GM18870 (cell line): ENCODE results near the gene UNC93A.
"Not testable (repeated sequence)": the region's sequence is repeated elsewhere in the genome, so short reads cannot be mapped to it uniquely, and the experiment has no call there.

Source experiments
- ATAC-seq: cut with Tn5 transposase; IDR thresholded peaks from one replicate; pipeline ENCODE4 v1.9.1; 2021; ENCODE audit warnings: moderate library complexity; ENCODE audit not compliant: unreplicated experiment

The UNC93A gene

DNA sequence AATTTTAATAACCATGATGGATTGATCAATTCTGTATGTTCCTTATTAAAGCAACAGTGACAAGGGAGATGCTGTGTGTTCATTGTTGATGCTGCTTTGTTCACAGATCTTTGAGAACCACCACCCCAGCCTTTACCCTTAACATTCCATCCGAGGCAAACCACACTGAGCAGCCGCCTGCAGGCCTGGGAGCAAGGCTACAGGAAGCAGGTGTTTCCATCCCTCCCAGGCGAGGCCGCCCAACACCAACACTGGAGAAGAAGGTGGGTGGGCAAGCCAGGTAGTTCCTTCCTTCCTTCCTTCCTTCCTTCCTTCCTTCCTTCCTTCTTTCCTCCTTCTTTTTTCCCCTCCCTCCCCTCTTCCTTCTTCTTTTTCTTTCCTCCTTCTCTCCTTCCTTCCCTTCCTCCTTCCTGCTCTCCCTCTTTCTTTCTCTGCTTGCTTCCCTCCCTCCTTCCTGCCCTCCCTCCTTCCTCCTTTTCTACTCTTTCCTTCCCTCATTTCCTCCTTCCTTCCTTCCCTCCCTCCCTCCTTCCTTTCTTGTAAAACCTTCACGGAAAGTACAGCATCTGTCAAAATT is 47.5 kb downstream of the UNC93A start:
- no peak for ATAC-seq

DNA sequence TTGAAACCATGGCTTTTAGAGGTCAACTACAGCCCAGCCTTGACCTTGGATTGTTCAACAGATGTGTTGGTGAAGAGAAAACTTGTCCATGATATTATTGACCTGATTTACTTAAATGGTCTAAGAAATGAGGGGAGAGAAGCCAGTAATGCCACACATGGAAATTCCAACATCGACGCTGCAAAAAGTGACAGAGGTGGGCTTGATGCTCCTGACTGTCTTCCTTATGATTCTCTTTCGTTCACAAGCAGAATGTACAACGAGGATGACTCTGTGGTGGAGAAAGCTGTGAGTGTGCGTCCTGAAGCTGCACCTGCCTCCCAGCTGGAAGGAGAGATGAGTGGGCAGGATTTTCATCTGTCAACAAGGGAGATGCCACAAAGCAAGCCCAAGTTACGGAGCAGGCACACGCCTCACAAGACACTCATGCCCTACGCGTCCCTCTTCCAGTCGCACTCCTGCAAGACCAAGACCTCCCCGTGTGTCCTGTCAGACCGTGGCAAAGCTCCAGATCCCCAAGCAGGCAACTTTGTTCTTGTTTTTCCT is 50.0 kb downstream of the UNC93A start:
- no peak for ATAC-seq

DNA sequence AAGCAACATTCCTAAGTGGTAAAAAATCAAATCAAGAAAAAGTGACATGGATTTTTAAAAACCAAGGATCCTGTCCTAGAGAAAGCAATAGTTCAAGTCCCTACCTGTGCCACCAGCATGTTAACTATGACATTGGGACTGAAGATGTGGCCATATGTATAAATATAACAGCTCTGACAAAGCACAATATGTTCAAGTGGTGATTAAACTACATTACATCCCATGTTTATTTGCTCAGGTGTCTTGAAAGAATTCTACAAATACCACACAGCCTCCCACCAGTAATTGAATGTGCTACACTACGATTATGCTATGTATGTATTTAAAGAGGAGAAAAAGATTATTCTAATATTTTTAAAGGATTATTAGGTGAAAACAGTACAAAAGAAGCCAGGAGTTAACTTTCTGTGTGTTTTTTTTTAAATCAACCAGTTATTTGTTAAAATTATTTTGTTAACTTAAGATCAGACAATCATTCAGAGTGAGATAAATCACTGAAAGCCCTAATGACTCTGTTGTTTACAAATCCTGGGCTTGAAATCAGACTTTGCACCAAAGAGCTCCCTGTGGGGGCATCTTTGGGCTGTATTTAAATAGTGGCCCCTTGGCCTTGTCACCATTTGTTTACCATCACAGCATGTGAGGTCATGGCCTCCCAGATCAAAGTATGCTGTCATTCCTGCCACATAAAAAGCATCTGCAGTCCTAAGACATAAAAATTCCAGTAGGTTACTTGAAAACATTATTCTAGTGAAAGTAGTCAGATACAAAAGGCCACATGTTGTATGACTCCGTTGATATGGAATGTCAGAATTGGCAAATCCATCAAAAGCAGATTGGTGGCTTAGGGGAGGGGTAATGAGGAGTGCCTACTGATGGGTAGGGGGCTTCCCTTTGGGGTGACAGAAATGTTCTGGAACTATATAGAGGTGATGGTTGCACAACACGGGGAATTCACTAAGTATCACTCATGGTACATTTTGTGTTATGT is 50.8 kb downstream of the UNC93A start:
- no peak for ATAC-seq

DNA sequence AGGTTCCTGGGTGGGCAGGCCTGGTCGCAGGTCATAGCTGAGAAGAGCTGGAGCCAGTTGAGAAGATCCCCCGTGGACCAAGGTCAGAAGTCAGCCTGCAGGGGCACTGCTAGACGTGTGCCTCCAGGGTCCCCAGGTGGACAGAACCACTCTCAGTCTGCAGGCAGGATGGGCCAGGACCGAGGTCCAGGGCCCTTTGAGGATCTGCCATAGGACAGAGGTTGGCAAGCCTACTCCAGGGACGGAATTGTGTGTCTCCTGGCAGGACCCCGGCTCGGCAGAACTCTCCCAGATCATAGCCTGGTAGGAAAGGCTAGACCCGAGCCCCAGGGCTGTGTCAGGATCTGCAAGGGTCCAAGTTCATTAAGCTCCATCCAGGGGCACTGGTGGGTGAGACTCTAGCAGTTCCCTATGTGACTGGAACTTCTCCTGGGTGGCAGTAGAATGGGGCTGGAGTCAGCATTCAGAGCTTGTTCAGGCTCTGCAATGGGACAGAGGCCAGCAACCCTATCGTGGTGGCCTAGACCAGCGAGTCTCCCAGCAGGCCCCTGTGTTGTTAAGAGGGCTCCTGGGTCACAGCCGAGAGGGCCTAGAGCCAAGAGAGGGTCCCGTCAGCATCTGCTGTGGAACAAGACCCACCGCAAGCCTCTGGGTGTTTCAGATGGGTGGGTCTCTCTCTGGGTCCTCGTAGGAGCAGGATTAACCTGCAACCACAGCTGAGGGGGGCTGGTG is 51.9 kb downstream of the UNC93A start:
- no peak for ATAC-seq

DNA sequence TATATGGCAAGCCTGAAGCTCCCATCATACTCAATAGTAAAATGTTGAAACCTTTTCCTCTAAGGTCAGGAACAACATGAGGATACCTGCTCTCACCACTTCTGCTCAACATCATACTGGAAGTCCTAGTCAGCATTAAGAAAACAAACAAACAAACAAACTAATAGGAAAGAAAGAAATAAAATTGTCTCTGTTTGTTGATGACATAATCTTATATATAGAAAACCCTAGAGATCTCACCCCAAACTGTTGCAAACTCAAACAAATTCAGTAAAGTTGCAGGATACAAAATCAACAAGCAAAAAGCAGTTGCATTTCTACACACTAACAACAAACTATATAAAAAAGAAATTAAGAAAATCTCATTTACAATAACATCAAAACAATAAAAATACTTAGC is 54.2 kb downstream of the UNC93A start:
- ATAC-seq: no peak

DNA sequence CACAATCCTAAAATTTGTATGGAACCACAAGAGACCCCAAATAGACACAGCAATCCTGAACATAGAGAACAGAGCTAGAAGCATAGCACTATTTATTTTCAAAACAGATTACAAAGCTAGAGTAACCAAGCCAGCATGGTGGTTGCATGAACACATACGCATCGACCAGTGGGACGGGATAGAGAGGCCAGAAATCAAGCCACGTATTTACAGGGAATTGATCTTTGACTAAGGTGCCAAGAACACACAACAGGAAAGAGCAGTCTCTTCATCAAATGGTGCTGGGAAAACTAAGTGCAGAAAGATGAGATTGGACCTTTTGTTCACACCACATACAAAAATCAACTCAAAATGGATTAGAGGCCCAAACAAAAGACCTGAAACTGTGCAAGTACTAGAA is 54.8 kb downstream of the UNC93A start:
- no peak for ATAC-seq

DNA sequence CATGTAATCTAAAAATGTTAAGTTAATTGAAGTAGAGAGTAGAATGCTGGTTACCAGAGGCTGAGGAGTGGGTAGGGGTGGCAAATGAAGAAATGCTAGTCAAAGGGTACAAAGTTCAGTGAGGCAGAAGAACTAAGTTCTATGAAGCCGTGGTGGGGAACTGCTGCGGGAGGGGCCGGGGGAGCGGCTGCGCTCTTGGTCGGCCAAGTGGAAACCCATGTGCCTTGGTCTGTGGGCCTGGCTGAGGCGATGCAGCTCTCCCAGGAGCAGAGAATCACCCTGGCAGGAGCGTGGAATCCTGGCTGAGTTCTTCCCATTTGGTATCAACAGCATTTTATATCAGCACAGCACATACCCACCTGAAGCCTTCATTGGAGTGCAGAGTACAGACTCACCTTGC is 56.1 kb downstream of the UNC93A start:
- no peak for ATAC-seq

DNA sequence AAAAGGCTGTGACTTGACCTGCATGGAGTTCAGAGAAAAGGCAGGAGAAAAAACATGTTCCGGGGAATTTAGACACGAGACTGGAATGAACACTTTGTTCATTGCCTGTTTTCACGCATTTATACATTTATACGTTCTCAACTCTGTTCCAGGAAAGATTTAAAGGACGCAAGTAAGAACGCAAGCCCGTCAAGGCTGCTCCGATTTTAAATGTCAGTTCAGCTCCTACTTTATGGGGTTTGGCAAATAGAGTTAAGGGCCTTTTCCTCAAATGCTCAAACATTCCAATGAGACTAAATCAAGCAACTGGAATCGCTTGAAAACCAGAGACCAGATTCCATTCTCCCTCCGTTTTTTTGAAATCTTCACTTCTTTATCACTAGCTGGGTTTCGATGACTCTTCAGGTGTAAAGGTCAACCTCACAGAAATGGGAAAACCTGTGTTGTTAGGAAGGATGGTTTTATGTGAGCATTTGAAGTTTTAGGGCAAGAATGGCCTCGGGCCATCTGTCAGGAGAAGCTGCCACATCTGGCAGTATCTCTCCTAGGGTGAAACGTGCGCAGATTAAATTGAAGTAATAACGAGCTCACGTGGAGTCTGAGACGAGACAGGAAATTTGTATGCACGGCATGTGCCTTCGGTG is 58.6 kb downstream of the UNC93A start:
- ATAC-seq: no peak

DNA sequence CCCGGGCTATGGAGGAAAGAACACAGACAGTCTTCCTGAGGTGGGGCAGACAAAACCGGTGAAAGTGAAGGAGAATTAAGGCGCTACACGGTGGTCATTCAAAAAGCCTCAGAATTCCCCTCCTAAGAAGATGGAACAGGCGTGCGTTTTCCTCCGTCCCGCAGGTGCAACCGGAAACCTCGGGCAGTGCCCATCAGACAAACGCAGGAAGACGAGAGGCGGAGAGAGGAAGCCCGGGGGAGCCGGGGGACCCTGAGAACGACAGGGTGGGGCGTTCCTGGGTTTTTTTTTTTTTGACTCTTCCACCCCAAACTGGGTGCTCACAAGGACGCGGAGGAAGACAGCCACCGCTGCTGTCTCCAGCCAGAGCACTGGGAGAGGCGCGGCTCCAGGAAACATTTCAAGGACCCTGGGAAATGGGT is 59.2 kb downstream of the UNC93A start:
- no peak for ATAC-seq

DNA sequence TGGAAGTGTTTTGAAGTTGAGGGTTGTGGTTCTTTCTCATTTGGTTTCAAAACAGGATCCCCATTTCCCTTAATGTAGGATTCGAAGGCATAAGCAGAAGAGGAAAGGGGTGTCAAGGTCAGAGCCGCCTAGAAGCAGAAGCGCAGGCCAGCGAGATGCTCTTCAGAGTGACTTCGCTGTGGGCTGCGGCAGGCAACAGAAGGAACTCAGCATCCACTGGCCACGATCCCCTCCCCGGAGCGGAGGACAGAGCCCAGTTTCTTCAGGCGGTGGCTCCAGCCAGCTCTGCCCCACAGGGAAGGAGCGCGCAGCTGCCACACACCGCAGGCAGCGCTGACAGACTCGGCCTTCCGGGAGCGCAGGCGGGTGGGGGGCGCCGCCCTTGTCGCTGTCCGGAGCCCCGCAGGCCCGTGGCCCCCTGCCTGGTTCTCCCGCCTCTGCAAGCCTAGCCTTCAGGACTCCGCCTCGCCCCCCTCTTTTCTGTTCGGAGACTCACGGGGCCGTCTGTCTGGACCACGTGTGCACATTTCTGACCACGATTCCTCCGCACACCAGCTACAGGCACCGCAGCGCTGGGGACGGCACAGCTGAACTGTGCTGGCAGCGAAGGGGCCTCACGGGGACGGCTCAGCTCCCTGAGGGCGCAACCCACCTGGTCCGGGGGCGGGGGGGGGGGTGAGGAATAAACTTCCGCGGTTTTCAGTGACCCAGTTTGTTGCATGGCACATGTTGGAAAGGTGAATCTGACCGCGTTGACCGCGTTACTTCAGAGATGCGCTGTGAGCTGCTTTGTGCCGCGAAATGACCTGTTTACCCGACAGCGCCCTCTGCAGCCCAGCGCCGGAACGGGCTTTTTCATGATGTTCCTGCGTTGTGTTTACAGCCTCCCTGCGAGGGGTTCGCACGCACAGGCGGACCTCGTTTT is 59.9 kb downstream of the UNC93A start:
- peak; percentile 47 for ATAC-seq

DNA sequence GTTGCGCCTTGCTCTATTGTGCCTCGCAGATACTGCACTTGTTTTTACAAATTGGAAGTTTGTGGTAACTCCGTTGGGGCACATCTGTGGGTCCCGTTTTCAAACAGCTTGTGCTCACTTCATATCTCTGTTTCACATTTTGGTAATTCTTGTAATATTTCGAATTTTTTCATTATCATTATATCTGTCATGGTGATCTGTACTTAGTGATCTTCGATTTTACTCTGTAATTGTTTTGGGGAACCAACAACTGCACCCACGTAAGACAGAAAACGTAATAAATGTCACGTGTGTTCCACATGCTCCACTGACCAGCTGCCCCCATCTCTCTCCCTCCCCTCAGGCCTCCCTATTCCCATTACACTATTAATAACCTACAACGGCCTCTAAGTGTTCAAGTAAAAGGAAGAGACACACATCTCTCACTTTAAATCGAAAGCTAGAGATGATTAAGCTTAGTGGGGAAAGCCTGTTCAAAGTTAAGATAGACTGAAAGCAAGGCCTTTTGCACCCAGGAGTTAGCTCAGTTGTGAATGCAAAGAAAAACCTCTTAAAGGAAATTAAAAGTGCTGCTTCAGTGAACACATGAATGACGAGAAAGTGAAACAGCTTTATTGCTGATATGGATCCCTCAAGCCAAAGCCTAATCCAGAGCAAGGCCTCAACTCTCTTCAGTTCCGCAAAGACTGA is 60.7 kb downstream of the UNC93A start:
- ATAC-seq: peak; percentile 49

DNA sequence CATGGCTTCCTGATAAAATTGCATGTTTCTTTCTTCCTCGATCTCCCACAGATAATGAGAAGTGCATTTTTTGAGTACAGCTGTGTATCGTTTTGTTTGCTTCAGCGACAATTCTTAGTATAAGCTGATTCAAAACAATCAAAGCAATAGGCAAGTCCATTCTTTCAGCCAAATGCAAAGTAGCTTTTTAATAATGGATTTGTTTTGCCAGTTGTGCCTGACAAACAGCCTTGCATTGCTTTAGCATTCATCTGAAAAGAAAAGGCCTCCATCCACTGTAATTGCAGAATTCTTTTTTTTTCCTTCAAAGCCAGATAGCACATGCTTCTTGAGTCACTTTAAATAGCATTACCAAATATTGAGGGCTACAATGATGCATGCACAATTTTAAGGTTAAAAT is 65.8 kb downstream of the UNC93A start:
- no peak for ATAC-seq

DNA sequence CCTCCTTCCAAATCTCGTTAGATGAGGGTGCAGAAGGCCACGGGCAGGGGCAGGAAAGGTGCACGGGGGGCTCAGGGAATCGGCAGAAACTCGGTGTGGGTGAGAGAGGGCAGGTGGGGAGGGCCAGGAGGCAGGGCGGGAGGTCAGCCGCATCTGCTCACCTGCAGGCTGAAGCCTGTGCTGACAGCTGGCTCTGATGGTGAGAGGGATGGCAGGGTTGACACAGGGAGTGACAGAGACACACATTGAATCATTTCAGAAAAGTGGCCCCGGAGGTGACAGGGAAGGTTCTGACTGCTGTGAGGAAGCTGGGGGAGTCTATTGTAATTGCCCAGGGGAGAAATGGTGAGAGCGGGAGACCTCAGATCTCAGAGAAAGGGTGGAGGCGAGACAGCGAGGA is 67.3 kb downstream of the UNC93A start:
- ATAC-seq: not testable (repeated sequence)

DNA sequence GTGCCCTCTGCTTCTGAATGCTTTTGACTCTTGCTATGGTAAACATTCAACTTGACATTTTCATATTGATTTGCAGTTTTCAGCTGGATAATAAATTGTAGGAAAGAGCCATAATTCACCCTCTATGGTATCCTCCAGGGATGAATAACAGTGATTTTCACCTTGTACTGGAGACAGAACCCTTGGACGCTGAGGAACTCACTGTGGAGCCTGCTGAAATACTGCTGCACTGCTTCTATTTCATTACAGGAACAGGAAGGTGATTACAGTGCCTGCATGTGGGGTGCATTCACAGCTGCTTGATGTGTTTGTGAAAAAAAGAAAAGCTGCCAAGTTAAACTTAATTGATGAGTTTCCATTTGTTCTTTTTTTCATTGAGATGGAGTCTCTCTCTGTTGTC is 70.1 kb downstream of the UNC93A start:
- ATAC-seq: not testable (repeated sequence)
